ENCODE measurements around the gene BICDL1. TPM values are rescaled to one million over a fixed set of nuclear protein-coding genes. Genes with fewer than 3 reads are reported as not detected.
A peak's percentile ranks its signal among the peaks of the same experiment; 100 is the strongest.

Gene BICDL1
- total and polyA plus RNA-seq, 3 donors from 2014 or later = 41.4 to 131 (median 78.3) TPM

DNA sequence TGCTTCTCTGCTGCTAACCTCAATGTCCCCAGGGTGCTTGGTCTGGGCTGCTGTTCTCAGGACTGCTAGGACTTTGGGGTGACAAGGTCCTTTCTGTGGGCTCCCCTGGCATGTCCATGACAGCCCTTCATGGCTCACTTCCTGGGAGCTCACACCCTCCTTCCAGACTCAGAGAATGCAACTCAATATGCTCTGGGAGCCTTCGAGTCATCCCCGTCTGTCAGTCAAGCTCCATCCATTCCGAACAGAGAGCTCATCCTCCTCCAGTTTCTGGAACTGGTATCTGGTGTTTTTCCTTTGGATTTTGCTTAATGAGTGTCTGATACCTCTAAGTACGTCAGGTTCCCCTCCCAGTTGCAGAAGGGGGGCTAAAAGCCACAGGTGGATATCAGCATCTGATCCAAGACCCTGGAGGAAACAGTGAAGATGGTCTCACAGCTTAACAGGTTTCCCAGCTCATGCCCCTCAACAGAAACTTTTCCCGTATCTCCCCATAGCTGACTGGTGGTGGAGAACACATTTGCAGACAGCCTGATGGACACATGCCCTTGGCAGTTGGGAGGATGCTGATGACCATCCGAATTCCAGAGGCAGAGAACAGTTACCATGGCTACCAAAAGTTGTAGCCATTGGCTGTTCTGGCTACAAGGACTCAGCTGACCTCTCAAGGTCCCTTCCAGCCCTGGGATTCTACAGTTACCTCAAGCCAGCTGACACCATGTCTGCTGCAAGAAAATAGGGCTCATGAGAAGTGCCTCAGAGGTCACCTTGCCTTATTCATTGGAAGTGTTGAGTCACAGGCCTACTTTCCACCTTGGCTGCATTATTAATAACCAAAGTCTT, 137.0 kb downstream of the BICDL1 start:
- DNase-seq = no peak
- TF ChIP-seq, protein P1, sequence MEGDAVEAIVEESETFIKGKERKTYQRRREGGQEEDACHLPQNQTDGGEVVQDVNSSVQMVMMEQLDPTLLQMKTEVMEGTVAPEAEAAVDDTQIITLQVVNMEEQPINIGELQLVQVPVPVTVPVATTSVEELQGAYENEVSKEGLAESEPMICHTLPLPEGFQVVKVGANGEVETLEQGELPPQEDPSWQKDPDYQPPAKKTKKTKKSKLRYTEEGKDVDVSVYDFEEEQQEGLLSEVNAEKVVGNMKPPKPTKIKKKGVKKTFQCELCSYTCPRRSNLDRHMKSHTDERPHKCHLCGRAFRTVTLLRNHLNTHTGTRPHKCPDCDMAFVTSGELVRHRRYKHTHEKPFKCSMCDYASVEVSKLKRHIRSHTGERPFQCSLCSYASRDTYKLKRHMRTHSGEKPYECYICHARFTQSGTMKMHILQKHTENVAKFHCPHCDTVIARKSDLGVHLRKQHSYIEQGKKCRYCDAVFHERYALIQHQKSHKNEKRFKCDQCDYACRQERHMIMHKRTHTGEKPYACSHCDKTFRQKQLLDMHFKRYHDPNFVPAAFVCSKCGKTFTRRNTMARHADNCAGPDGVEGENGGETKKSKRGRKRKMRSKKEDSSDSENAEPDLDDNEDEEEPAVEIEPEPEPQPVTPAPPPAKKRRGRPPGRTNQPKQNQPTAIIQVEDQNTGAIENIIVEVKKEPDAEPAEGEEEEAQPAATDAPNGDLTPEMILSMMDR (IDR thresholded peaks at IDR 0.05) = no peak
- no peak for TF ChIP-seq POLR2A (IDR thresholded peaks at IDR 0.05)
- intact Hi-C loops (cut with DNase I; ENCODE audit: low total_unique reads) = no loop called here
- Histone ChIP-seq H3K4me1 (no peaks in the 10 kb centered on the region), H3K27ac (no peak overlapping the region), H3K4me3 (no peak overlapping the region), H3K36me3 (ENCODE audit: low read depth, missing control alignments) (no peaks in the 10 kb centered on the region), H3K27me3 (no peaks in the 10 kb centered on the region), H3K9me3 (no peaks in the 10 kb centered on the region)
- 73 to 81% methylated on average over 6 of the region's 6 CpGs for WGBS, 2 donors

DNA sequence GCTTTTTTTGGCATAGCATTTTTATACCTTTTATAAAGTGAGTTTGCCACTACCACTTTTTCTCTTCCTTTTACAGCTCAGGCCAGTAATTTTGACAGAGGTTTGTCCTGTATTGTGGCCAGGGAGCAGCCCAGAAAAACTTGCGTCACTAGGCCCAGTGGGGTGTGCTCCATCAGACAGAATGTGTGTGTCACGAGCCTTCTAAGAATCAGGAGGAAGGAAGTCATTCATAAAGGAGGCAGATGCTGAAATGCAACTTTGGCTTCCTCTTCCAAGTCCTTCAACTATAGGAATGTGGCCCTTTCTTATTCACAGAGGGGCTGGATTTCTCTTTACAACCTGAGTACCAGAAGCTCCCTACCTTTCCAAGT, 137.6 kb downstream of the BICDL1 start:
- no peak overlapping the region for H3K27ac ChIP-seq
- intact Hi-C loops (cut with DNase I; ENCODE audit: low total_unique reads) = no loop called here
- DNase-seq = peak; percentile 27
- H3K27me3 ChIP-seq = no peaks in the 10 kb centered on the region
- TF ChIP-seq, protein P1 (IDR thresholded peaks at IDR 0.05) = no peak
- no peak for TF ChIP-seq POLR2A (IDR thresholded peaks at IDR 0.05)
- no peak overlapping the region for H3K4me3 ChIP-seq
- no peaks in the 10 kb centered on the region for H3K4me1 ChIP-seq
- no peaks in the 10 kb centered on the region for H3K36me3 ChIP-seq (ENCODE audit: low read depth, missing control alignments)
- H3K9me3 ChIP-seq = no peaks in the 10 kb centered on the region
- 75 to 79% methylated on average over 2 of the region's 2 CpGs for WGBS, 2 donors

DNA sequence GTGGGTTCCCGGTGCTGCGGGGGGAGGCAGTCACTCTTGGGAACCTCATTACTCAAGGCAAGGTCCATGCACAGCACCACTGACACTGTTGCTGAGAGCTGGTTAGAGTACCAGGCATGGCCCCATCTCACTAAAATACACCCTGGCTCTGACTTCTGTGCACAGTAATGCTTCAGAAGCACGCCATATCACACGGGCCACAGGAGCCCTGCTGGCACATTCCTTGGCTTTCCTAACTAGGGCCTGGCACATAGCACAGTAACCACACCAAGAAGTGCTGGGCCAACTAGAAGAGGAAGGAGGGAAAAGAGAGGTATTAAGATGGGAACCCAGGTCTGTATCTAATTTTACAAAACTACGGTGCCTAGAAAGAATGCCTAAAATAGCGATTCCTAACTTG, 141.0 kb downstream of the BICDL1 start:
- WGBS, 2 donors = 93 to 94% methylated on average over 6 of the region's 6 CpGs
- DNase-seq = no peak
- Histone ChIP-seq H3K27ac (no peak overlapping the region), H3K27me3 (no peaks in the 10 kb centered on the region), H3K9me3 (no peaks in the 10 kb centered on the region), H3K36me3 (ENCODE audit: low read depth, missing control alignments) (no peaks in the 10 kb centered on the region), H3K4me3 (no peak overlapping the region), H3K4me1 (no peaks in the 10 kb centered on the region)
- intact Hi-C loops (cut with DNase I; ENCODE audit: low total_unique reads) = no loop called here
- no peak for TF ChIP-seq POLR2A (IDR thresholded peaks at IDR 0.05)
- TF ChIP-seq, protein P1 (IDR thresholded peaks at IDR 0.05) = no peak

DNA sequence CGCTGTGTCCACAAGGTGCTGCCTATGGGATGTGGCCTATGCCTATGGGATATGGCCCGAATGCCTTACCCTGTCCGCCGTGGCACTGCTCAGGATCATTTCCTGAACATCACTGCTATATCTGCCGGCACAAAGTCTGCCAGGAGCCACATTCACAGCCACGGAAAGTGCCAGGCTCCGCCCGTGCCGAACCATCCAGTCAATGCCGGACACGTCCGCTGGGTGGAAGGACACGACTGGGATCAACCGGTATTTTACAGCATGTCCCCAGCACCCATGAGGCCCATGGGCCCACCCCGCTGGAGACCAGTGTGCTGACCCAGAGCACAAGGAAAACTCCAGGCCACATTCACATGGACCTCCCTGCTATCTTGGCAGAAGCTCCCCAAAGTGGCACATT, 142.1 kb downstream of the BICDL1 start:
- no peaks in the 10 kb centered on the region for H3K4me1 ChIP-seq
- WGBS, 2 donors = 95 to 97% methylated on average over 4 to 15 of the region's 15 CpGs
- no peaks in the 10 kb centered on the region for H3K27me3 ChIP-seq
- H3K27ac ChIP-seq = no peak overlapping the region
- H3K36me3 ChIP-seq (ENCODE audit: low read depth, missing control alignments) = no peaks in the 10 kb centered on the region
- intact Hi-C loops (cut with DNase I; ENCODE audit: low total_unique reads) = no loop called here
- no peaks in the 10 kb centered on the region for H3K9me3 ChIP-seq
- DNase-seq = no peak
- TF ChIP-seq POLR2A (IDR thresholded peaks at IDR 0.05) = no peak
- TF ChIP-seq, protein P1 (IDR thresholded peaks at IDR 0.05) = no peak
- no peak overlapping the region for H3K4me3 ChIP-seq

Data from testis (tissue), 3 donors.